Ovary (tissue), 3 donors: Measurements from ENCODE around the gene METAP1.

Experiments used
- CTCF ChIP-seq, 3 donors: fragments of 450-650 bp in 2 of 3; fragments of 200-600 bp in 1 of 3; IDR thresholded peaks; one replicate each; pipeline versions ENCODE4 v1.5.1 to v1.8.0; 2016 to 2022; ENCODE audit warnings: antibody characterized with exemption in 3 of 3, mild to moderate bottlenecking in 1 of 3
- EP300 ChIP-seq: sonication (generic); formaldehyde crosslinking; IDR thresholded peaks from one replicate; pipeline ENCODE4 v1.6.1; 2017; ENCODE audit warnings: antibody characterized with exemption
- POLR2A ChIP-seq: fragments of 450-650 bp; IDR thresholded peaks from one replicate; pipeline ENCODE4 v1.6.1; 2017; ENCODE audit warnings: antibody characterized with exemption, mild to moderate bottlenecking, moderate library complexity
- donor health status: DM: no; HTN: no; CAD: no.

GRCh38 chr4:99043346-99043745, 47.8 kb downstream of the METAP1 start:
- TF ChIP-seq POLR2A (no peak), CTCF (IDR thresholded peaks at IDR 0.05) (no peak), EP300 (no peak)
